HepG2 (cell line): Measurements from ENCODE around the gene RCC1. TPM values are rescaled to one million over a fixed set of nuclear protein-coding genes. Genes with fewer than 3 reads are reported as not detected.
A peak's percentile ranks its signal among the peaks of the same experiment; 100 is the strongest.

Experiments used
- EEA1 ChIP-seq: sonication (generic); formaldehyde crosslinking; IDR thresholded peaks from 2 replicates; pipeline ENCODE4 v1.5.1; 2020; ENCODE audit warnings: mild to moderate bottlenecking, missing genetic modification reagents, borderline replicate concordance
- GATA4 ChIP-seq: sonication (generic); IDR thresholded peaks from 2 replicates; pipeline ENCODE4 v1.6.1; 2016; ENCODE audit warnings: antibody characterized with exemption, low read depth, borderline replicate concordance
- GATAD2A ChIP-seq: IDR thresholded peaks from 2 replicates; pipeline ENCODE4 v1.6.1; 2016
- GPN1 ChIP-seq: sonication (generic); formaldehyde crosslinking; IDR thresholded peaks from 2 replicates; pipeline ENCODE4 v1.5.1; 2020; ENCODE audit warnings: missing genetic modification reagents, borderline replicate concordance
- KLF6 ChIP-seq: IDR thresholded peaks from 2 replicates; pipeline ENCODE4 v1.8.0; 2016; ENCODE audit warnings: missing biosample characterization, missing genetic modification reagents
- MIER3 ChIP-seq: IDR thresholded peaks from 2 replicates; pipeline ENCODE4 v1.6.1; 2016; ENCODE audit warnings: missing compliant biosample characterization, borderline replicate concordance
- NFIB ChIP-seq: sonication (generic); formaldehyde crosslinking; IDR thresholded peaks from 2 replicates; pipeline ENCODE4 v1.9.0; 2021; ENCODE audit warnings: missing genetic modification reagents, mild to moderate bottlenecking, borderline replicate concordance
- PHF8 ChIP-seq: sonication (generic); formaldehyde crosslinking; IDR thresholded peaks from 2 replicates; pipeline ENCODE4 v1.5.0; 2020; ENCODE audit warnings: missing genetic modification reagents
- POGZ ChIP-seq: sonication (generic); formaldehyde crosslinking; IDR thresholded peaks from 2 replicates; pipeline ENCODE4 v1.4.0; 2020; ENCODE audit warnings: mild to moderate bottlenecking, missing genetic modification reagents
- SALL1 ChIP-seq: sonication (generic); formaldehyde crosslinking; IDR thresholded peaks from 2 replicates; pipeline ENCODE4 v1.8.0; 2022; ENCODE audit warnings: mild to moderate bottlenecking, missing genetic modification reagents
- SMC3 ChIP-seq: IDR thresholded peaks from 2 replicates; pipeline ENCODE4 v1.6.1; 2011; ENCODE audit warnings: low read length, improper control_type of control experiment
- TCF7L2 ChIP-seq: IDR thresholded peaks from 2 replicates; pipeline ENCODE4 v1.6.1; 2011; ENCODE audit warnings: mild to moderate bottlenecking, low read depth, low read length, moderate library complexity
- ZMYM3 ChIP-seq: sonication (generic); formaldehyde crosslinking; IDR thresholded peaks from 2 replicates; pipeline ENCODE4 v1.5.1; 2020; ENCODE audit warnings: mild to moderate bottlenecking, missing genetic modification reagents
- ZNF282 ChIP-seq: fragments of 450-650 bp; IDR thresholded peaks from 2 replicates; pipeline ENCODE4 v1.6.1; 2018; ENCODE audit not compliant: partially characterized antibody
- ZNF335 ChIP-seq: sonication (generic); formaldehyde crosslinking; IDR thresholded peaks from 2 replicates; pipeline ENCODE4 v1.4.0; 2020; ENCODE audit warnings: missing genetic modification reagents
- ZNF34 ChIP-seq: sonication (generic); formaldehyde crosslinking; IDR thresholded peaks from 2 replicates; pipeline ENCODE4 v1.4.0; 2020; ENCODE audit warnings: mild to moderate bottlenecking, missing genetic modification reagents, borderline replicate concordance
- ZNF547 ChIP-seq: sonication (generic); formaldehyde crosslinking; IDR thresholded peaks from 2 replicates; pipeline ENCODE4 v1.5.1; 2020; ENCODE audit warnings: mild to moderate bottlenecking, missing genetic modification reagents
- ZNF614 ChIP-seq: IDR thresholded peaks from 2 replicates; pipeline ENCODE4 v1.6.1; 2018; ENCODE audit warnings: missing biosample characterization, missing genetic modification reagents, inconsistent platforms, borderline replicate concordance
- ZNF75D ChIP-seq: sonication (generic); formaldehyde crosslinking; IDR thresholded peaks from 2 replicates; pipeline ENCODE4 v1.8.1; 2023; ENCODE audit warnings: missing genetic modification reagents, mild to moderate bottlenecking, borderline replicate concordance
- polyA plus RNA-seq, 8 experiments: library from polyadenylated mRNA; depleted of rRNA in 3 of 8; stranded (reverse) in 7 of 8; unstranded in 1 of 8; fragments of >200 nt; fragmentation: Illumina TruSeq in 4 of 8; extraction: Trizol in 4 of 8; gene quantifications; 2 replicates each; pipeline versions ENCODE4 v1.2.1 to v1.2.3, GENCODE V29; 2011 to 2016; ENCODE audit warnings: low read depth in 4 of 8, missing spikeins in 1 of 8, mixed read lengths in 1 of 8; ENCODE audit not compliant: insufficient read depth in 1 of 8
- total RNA-seq, 5 experiments: library from RNA; depleted of rRNA; stranded (reverse); fragments of >200 nt; fragmentation: Illumina TruSeq; extraction: Trizol; gene quantifications; 2 replicates each; pipeline ENCODE4 v1.2.3, GENCODE V29; 2016; ENCODE audit warnings: low read depth in 1 of 5
- TF ChIP-seq, protein P1 (sequence below): sonication (generic); formaldehyde crosslinking; IDR thresholded peaks from 2 replicates; pipeline ENCODE4 v1.9.0; 2021; ENCODE audit warnings: missing genetic modification reagents, mild to moderate bottlenecking, borderline replicate concordance
- TF ChIP-seq, protein P2 (sequence below): sonication (generic); formaldehyde crosslinking; IDR thresholded peaks from 2 replicates; pipeline ENCODE4 v1.4.0; 2020; ENCODE audit warnings: missing genetic modification reagents
- TF ChIP-seq, protein P3 (sequence below): sonication (generic); formaldehyde crosslinking; IDR thresholded peaks from 2 replicates; pipeline ENCODE4 v1.8.0; 2022; ENCODE audit warnings: missing genetic modification reagents, mild to moderate bottlenecking, borderline replicate concordance
- TF ChIP-seq, protein P4 (sequence below): sonication (generic); formaldehyde crosslinking; IDR thresholded peaks from 2 replicates; pipeline ENCODE4 v1.4.0; 2020; ENCODE audit warnings: missing genetic modification reagents
- TF ChIP-seq, protein P5 (sequence below): sonication (generic); formaldehyde crosslinking; IDR thresholded peaks from 2 replicates; pipeline ENCODE4 v1.5.1; 2020; ENCODE audit warnings: missing genetic modification reagents, mild to moderate bottlenecking, borderline replicate concordance
- TF ChIP-seq, protein P6 (sequence below): fragments of 450-650 bp; IDR thresholded peaks from 2 replicates; pipeline ENCODE4 v1.6.1; 2017

The RCC1 gene
- total and polyA plus RNA-seq, 2 of the 13 experiments (the other 11 are each of a cell fraction or from before 2014, with no cell fraction given) = 47.2 to 80.8 TPM

DNA sequence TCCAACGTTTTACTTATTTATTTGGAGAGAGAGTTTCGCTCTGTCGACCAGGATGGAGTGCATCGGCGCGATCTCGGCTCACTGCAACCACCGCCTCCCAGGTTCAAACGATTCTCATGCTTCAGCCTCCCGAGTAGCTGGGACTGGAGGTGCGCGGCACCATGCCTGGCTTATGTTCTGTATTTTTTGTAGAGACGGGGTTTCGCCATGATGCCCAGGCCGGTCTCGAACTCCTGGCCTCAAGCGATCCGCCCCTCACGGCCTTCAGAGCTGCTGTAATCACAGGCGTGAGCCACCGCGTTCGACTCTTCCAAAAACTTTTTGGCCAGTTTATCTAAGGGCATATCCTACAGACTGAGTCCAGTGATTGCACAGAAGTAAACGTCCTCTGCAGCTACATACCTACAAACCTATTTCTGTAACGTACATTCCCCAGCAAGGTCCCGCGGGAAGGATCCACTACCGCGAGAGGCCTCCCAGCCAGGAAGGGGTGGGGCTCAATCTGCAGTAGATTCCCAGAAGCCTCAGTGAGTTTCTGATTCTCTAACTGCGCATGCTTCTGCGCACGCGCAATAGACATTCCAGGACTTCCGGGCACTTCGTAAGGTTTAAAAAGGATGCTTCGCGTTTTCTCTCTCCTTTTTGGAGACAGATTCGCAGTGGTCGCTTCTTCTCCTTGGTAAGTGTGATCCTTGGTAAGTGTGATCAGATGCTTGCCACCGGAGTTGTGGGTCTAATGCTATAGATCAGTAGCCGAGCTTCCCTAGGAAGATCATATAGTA, at the start of gene RCC1 (continued):
- TF ChIP-seq, protein P1, sequence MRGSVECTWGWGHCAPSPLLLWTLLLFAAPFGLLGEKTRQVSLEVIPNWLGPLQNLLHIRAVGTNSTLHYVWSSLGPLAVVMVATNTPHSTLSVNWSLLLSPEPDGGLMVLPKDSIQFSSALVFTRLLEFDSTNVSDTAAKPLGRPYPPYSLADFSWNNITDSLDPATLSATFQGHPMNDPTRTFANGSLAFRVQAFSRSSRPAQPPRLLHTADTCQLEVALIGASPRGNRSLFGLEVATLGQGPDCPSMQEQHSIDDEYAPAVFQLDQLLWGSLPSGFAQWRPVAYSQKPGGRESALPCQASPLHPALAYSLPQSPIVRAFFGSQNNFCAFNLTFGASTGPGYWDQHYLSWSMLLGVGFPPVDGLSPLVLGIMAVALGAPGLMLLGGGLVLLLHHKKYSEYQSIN (CRISPR knock-in tag) = no peak
- TF ChIP-seq ZNF75D (CRISPR knock-in tag) (no peak), KLF6 (CRISPR knock-in tag) (peak; percentile 64; the same call in 1 of the 2 replicates), ZNF282 (no peak), GATAD2A (CRISPR knock-in tag) (peak; percentile 46; the same call in 1 of the 2 replicates), MIER3 (no peak), SALL1 (CRISPR knock-in tag) (peak; percentile 79; the same call in 1 of the 2 replicates), TCF7L2 (no peak), ZNF335 (CRISPR knock-in tag) (peak; percentile 71), PHF8 (CRISPR knock-in tag) (peak; percentile 84), NFIB (CRISPR knock-in tag) (no peak), ZNF547 (peak; percentile 29; the same call in 1 of the 2 replicates), GATA4 (0 out of 2 replicates have a peak, but pooled peaks have one; percentile 51), ZMYM3 (peak; percentile 92), EEA1 (CRISPR knock-in tag) (0 out of 2 replicates have a peak, but pooled peaks have one; percentile 47), SMC3 (no peak), ZNF614 (CRISPR knock-in tag) (peak; percentile 28; the same call in 1 of the 2 replicates), ZNF34 (CRISPR knock-in tag) (no peak), GPN1 (no peak), POGZ (CRISPR knock-in tag) (peak; percentile 64; the same call in 1 of the 2 replicates)
- TF ChIP-seq, protein P2, sequence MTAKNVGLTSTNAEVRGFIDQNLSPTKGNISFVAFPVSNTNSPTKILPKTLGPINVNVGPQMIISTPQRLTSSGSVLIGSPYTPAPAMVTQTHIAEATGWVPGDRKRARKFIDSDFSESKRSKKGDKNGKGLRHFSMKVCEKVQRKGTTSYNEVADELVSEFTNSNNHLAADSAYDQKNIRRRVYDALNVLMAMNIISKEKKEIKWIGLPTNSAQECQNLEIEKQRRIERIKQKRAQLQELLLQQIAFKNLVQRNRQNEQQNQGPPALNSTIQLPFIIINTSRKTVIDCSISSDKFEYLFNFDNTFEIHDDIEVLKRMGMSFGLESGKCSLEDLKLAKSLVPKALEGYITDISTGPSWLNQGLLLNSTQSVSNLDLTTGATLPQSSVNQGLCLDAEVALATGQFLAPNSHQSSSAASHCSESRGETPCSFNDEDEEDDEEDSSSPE (CRISPR knock-in tag) = peak; percentile 9
- TF ChIP-seq, protein P3, sequence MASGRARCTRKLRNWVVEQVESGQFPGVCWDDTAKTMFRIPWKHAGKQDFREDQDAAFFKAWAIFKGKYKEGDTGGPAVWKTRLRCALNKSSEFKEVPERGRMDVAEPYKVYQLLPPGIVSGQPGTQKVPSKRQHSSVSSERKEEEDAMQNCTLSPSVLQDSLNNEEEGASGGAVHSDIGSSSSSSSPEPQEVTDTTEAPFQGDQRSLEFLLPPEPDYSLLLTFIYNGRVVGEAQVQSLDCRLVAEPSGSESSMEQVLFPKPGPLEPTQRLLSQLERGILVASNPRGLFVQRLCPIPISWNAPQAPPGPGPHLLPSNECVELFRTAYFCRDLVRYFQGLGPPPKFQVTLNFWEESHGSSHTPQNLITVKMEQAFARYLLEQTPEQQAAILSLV (CRISPR knock-in tag) = peak; percentile 73; the same call in 1 of the 2 replicates
- TF ChIP-seq, protein P4, sequence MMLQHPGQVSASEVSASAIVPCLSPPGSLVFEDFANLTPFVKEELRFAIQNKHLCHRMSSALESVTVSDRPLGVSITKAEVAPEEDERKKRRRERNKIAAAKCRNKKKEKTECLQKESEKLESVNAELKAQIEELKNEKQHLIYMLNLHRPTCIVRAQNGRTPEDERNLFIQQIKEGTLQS (CRISPR knock-in tag) = peak; percentile 3; the same call in 1 of the 2 replicates
- TF ChIP-seq, protein P5, sequence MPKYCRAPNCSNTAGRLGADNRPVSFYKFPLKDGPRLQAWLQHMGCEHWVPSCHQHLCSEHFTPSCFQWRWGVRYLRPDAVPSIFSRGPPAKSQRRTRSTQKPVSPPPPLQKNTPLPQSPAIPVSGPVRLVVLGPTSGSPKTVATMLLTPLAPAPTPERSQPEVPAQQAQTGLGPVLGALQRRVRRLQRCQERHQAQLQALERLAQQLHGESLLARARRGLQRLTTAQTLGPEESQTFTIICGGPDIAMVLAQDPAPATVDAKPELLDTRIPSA (CRISPR knock-in tag) = no peak
- TF ChIP-seq, protein P6, sequence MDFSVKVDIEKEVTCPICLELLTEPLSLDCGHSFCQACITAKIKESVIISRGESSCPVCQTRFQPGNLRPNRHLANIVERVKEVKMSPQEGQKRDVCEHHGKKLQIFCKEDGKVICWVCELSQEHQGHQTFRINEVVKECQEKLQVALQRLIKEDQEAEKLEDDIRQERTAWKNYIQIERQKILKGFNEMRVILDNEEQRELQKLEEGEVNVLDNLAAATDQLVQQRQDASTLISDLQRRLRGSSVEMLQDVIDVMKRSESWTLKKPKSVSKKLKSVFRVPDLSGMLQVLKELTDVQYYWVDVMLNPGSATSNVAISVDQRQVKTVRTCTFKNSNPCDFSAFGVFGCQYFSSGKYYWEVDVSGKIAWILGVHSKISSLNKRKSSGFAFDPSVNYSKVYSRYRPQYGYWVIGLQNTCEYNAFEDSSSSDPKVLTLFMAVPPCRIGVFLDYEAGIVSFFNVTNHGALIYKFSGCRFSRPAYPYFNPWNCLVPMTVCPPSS = no peak
